Panc1 (cell line): Measurements from ENCODE around the gene LMO1.

Experiments
- POLR2AphosphoS5 ChIP-seq: IDR thresholded peaks from 2 replicates; pipeline ENCODE4 v1.6.1; 2012; ENCODE audit warnings: mild to moderate bottlenecking, low read depth, low read length, moderate library complexity
- REST ChIP-seq, 2 experiments: IDR thresholded peaks; 2 replicates each; pipeline ENCODE4 v1.6.1; 2011 to 2012; ENCODE audit warnings: low read depth in 2 of 2, control low read depth in 1 of 2, low read length in 1 of 2, mild to moderate bottlenecking in 1 of 2, moderate library complexity in 1 of 2; ENCODE audit not compliant: insufficient read depth in 1 of 2
- SIN3A ChIP-seq: IDR thresholded peaks from 2 replicates; pipeline ENCODE4 v1.6.1; 2012; ENCODE audit warnings: low read depth, mild to moderate bottlenecking, low read length, moderate library complexity, borderline replicate concordance; ENCODE audit not compliant: insufficient read depth
- TCF7L2 ChIP-seq: IDR thresholded peaks from 2 replicates; pipeline ENCODE4 v1.6.1; 2011; ENCODE audit warnings: mild to moderate bottlenecking, low read depth, low read length, inconsistent platforms
- TF ChIP-seq, protein P1 (sequence below): fragments of 450-650 bp; IDR thresholded peaks from 2 replicates; pipeline ENCODE4 v1.5.1; 2017; ENCODE audit warnings: mild to moderate bottlenecking

DNA sequence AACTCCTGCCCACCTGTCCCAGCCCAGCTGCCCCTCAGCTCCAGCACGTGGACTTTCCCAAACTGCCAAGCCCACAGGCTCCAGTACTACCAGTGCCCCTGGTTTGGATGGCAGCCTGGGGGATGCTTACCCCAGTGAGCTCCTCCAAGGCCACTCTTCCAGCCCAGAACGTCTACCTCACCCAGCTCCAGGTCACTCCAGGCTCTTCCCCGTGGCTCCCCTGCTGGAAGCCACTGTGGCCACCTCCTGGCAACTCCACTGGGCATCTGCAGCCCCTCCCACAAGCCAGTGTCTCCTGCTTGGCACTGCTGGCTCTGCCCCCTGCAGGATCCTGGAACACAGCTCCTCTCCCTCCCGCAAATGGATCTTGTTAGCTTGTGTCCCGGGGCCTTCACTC, 29.3 kb downstream of the LMO1 start:
- TF ChIP-seq, protein P1, sequence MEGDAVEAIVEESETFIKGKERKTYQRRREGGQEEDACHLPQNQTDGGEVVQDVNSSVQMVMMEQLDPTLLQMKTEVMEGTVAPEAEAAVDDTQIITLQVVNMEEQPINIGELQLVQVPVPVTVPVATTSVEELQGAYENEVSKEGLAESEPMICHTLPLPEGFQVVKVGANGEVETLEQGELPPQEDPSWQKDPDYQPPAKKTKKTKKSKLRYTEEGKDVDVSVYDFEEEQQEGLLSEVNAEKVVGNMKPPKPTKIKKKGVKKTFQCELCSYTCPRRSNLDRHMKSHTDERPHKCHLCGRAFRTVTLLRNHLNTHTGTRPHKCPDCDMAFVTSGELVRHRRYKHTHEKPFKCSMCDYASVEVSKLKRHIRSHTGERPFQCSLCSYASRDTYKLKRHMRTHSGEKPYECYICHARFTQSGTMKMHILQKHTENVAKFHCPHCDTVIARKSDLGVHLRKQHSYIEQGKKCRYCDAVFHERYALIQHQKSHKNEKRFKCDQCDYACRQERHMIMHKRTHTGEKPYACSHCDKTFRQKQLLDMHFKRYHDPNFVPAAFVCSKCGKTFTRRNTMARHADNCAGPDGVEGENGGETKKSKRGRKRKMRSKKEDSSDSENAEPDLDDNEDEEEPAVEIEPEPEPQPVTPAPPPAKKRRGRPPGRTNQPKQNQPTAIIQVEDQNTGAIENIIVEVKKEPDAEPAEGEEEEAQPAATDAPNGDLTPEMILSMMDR = no peak
- TF ChIP-seq TCF7L2 = no peak
- no peak for TF ChIP-seq REST (IDR thresholded peaks at IDR 0.05; ENCODE audit: insufficient read depth in 1 of 2, low read depth in 2 of 2, low read length in 1 of 2)
- TF ChIP-seq SIN3A = no peak
- no peak for TF ChIP-seq POLR2AphosphoS5
